ENCODE measurements around the gene PLXNA2. TPM values are rescaled to one million over a fixed set of nuclear protein-coding genes. Genes with fewer than 3 reads are reported as not detected.

The PLXNA2 gene
- total and polyA plus RNA-seq, 11 donors: 9.2 to 28.2 (median 18.0) TPM

- Histone ChIP-seq H3K27ac (peak overlapping the region in 11 of 12 donors; percentile 16 to 71 (median 51)), H3K27me3 (no peaks in the 10 kb centered on the region), H3K4me1 (peaks cover under 1 to 83% (median 62%) of the 10 kb centered on the region in 12 donors), H3K36me3 (peaks cover 0 to 69% (median 22%) of the 10 kb centered on the region in 9 donors), H3K4me3 (no peak overlapping the region), H3K9me3 (no peaks in the 10 kb centered on the region)
- TF ChIP-seq POLR2A (IDR thresholded peaks at IDR 0.05) (no peak), CTCF (IDR thresholded peaks at IDR 0.05) (no peak)
- ATAC-seq (peak in 3 of 4 donors; percentile 37 to 71 (median 57)), DNase-seq (no peak)
- WGBS, 4 donors: 42 to 61% (median 54%) methylated on average over 3 of the region's 3 CpGs
- intact Hi-C loops (cut with DNase I): no loop called here
Measured at GRCh38 chr1:208213786-208214185, 30.4 kb downstream of the PLXNA2 start.

DNA sequence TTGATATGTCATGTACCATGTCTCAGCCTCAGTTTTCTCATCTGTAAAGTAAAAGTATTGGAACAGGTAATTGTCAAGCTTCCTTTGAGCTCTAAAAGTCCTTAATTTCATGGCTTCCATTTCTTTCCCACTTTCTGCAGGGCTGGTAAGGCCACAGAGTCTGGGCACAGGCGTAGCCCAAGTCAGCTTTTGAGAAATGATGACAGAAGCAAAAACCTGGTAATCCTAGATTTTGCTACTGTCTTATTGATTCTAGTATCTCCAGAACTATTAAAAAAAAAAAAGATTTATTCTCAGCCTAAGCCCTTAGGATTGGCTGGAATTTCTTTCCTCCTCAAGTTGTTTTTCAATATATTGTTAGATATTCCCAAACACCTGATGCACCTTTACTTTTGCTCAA, 31.3 kb downstream of the PLXNA2 start:
- Histone ChIP-seq H3K27ac (peak overlapping the region in 9 of 12 donors; percentile 1 to 71 (median 48)), H3K9me3 (no peaks in the 10 kb centered on the region), H3K4me3 (no peak overlapping the region), H3K36me3 (peaks cover 0 to 78% (median 28%) of the 10 kb centered on the region in 9 donors), H3K27me3 (no peaks in the 10 kb centered on the region), H3K4me1 (peaks cover 0 to 83% (median 61%) of the 10 kb centered on the region in 12 donors)
- intact Hi-C loops (cut with DNase I): no loop called here
- 97 to 100% (median 97%) methylated on average over 1 of the region's 1 CpG for WGBS, 4 donors
- TF ChIP-seq CTCF (IDR thresholded peaks at IDR 0.05) (no peak), POLR2A (IDR thresholded peaks at IDR 0.05) (no peak)
- DNase-seq (no peak), ATAC-seq (no peak)

GRCh38 chr1:208211921-208212843, 32.0 kb downstream of the PLXNA2 start:
- Histone ChIP-seq H3K27me3 (no peaks in the 10 kb centered on the region), H3K4me3 (no peak overlapping the region), H3K36me3 (peaks cover 0 to 77% (median 23%) of the 10 kb centered on the region in 9 donors), H3K27ac (peak overlapping the region in 10 of 12 donors; percentile 1 to 71 (median 39)), H3K9me3 (no peaks in the 10 kb centered on the region), H3K4me1 (peaks cover under 1 to 83% (median 61%) of the 10 kb centered on the region in 12 donors)
- DNase-seq (no peak), ATAC-seq (peak in 2 of 4 donors; percentile 4 to 8)
- 49 to 55% (median 54%) methylated on average over 8 of the region's 8 CpGs for WGBS, 4 donors
- intact Hi-C loops (cut with DNase I): no loop called here
- no peak for TF ChIP-seq CTCF (IDR thresholded peaks at IDR 0.05)
- no peak for TF ChIP-seq POLR2A (IDR thresholded peaks at IDR 0.05)

- TF ChIP-seq CTCF (IDR thresholded peaks at IDR 0.05): no peak
- TF ChIP-seq POLR2A (IDR thresholded peaks at IDR 0.05): no peak
- Histone ChIP-seq H3K27me3 (no peaks in the 10 kb centered on the region), H3K9me3 (no peaks in the 10 kb centered on the region), H3K36me3 (peaks cover 0 to 66% (median 11%) of the 10 kb centered on the region in 9 donors), H3K4me1 (peaks cover 5 to 84% (median 65%) of the 10 kb centered on the region in 12 donors), H3K27ac (peak overlapping the region in 1 of 12 donors; percentile 56), H3K4me3 (no peak overlapping the region)
- intact Hi-C loops (cut with DNase I): no loop called here
- DNase-seq (no peak), ATAC-seq (no peak)
- WGBS, 4 donors: 93 to 95% (median 94%) methylated on average over 9 of the region's 9 CpGs
Measured at GRCh38 chr1:208209896-208210589, 34.1 kb downstream of the PLXNA2 start.
